Activated CD4-positive, CD25-positive, alpha-beta regulatory T cell treated with anti-CD3 and anti-CD28 coated beads, Interleukin-2, amount 50 U/mL, for 72 hours (primary cell): ENCODE data around the gene KLC1.

Experiments used
- DNase-seq: peaks from one replicate; pipeline ENCODE4 v3.0.0; 2021

KLC1 gene

GRCh38 chr14:103725001-103725682 lies 96.1 kb downstream of the KLC1 start:
- no peak for DNase-seq

DNA sequence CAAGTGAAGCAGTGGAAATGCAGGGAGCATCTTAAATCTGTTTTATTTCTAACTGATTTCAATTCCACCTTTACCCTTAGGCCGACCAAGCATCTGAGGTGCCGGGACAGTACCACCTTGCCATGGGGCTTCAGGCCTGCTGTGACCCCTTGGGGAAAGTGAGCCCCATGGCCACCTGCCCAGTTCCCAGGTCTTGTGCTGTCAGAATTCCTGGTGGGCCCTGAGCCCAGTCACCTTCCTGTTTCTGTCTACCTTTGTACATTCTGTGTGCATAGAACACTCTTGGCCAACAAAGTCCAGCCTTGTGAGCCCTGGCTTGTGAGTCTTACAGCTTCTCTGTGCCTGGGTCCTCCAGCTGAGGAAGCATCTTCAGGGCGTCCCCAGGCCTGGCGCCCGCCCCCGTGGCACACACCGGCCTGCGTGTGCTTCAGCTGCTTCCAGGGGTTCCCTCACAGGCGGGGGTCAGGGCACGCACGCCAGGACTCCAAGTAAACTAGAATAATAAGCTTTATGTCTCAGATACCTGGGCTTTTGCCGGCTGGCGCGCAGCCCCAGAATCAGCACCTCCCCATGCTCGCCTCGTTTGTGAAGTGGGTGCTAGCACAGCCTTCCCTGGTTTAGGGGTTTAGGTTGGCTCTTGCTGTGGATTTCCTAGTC lies 96.9 kb downstream of the KLC1 start:
- no peak for DNase-seq

GRCh38 chr14:103726474-103726873 lies 97.5 kb downstream of the KLC1 start:
- DNase-seq: no peak

- no peak for DNase-seq
Measured at GRCh38 chr14:103727313-103727980, 98.4 kb downstream of the KLC1 start.

DNA sequence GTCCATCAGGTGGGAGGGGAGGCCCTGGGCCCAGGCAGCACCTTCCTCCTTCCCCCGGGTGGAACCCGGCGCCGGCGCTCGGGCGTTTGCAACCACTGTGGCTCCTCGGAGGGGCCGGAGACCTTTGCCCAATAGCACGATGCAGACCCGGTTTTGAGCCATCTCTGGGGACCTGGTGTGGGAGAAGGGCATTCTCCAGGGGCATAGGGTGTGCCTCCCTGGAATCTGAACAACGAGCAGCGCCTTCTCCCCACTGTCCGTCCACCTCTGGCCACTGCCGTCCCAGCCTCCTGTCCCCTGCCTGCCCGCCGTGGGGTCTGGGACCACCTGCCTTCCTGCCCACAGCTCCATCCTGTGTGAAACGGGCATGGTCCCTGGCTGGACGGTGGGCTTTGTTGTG lies 99.1 kb downstream of the KLC1 start:
- no peak for DNase-seq

- DNase-seq: no peak
Measured at GRCh38 chr14:103728721-103729120, 99.7 kb downstream of the KLC1 start.

GRCh38 chr14:103729496-103730448 lies 100.8 kb downstream of the KLC1 start:
- DNase-seq: no peak

- no peak for DNase-seq
Measured at GRCh38 chr14:103730490-103731035, 101.6 kb downstream of the KLC1 start.

DNA sequence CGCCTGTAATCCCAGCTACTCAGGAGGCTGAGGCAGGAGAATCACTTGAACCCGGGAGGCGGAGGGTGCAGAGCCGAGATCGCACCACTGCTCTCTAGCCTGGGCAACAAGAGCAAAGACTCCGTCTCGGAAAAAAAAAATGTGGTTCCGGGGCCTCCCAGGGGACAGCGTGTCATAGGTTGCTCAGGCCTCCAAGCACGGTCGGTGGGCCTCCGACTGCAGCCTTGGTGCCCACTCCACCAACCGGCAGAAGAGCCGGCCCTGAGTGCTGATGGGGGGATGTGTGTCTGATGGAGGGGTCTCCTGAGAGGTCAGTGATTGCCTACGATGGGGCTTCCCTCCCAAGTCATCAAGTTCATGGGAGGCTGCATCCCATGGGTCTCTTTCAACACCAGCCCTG lies 102.5 kb downstream of the KLC1 start:
- DNase-seq: no peak

- no peak for DNase-seq
Measured at GRCh38 chr14:103731916-103732867, 103.2 kb downstream of the KLC1 start.

GRCh38 chr14:103732868-103733620 lies 104.0 kb downstream of the KLC1 start:
- DNase-seq: no peak

GRCh38 chr14:103733651-103734050 lies 104.6 kb downstream of the KLC1 start:
- no peak for DNase-seq

DNA sequence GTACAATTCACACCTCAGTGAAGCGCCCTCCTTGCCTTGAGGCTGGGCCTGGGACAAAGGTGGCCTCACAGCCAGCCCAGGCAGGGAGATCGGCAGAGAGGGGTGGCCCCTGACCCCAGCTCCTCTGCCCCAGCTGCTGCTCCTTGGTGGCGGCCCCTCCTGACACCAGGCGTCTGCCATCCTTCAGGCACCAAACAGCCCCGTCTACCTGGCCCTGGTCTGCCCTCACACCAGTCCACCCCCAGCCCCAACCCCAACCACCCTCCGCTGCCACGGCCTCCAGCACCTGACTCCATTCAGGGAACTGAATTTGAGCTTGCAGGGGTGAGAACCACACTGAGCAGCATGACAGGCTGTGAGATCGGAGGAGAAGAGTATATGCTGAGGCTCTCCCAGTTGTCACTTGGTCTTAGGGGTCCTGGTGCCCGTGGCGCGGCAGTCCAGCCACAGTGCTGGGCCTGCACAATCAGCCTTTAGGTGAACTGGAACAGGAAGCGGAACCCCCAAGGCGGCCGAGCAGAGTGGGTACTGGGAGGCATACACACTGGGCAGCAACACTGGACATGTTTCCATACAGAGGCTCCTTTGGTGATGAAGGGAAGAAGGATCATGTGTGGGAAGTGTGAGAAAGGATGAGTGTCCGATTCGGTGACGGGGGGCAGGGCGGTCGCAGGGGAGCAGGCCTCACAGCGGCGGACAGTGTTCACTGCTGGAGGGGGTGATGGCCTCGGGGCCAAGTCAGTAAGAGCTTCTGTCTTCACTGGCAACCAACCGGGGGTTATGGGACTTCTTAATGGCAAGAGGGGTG lies 105.3 kb downstream of the KLC1 start:
- no peak for DNase-seq

- no peak for DNase-seq
Measured at GRCh38 chr14:103735022-103735421, 106.0 kb downstream of the KLC1 start.

DNA sequence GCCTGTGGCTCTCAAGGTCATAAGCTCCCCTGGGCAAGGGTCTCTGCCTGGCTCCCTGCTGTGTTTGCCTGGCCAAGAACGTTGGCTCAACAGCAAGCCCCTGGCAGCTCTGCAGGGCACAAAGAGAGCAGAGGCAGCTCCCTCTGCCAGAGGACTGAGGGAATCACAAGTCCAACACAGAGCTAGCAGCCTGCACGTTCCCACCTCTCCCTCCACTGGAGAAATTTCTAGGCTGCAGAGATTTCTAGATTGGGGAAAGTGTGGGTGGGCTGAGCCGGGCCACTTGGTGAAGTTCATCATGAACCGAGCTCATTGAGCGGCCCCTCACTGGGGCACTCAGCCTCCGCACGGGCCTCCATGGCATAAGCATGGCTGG lies 106.4 kb downstream of the KLC1 start:
- no peak for DNase-seq

DNA sequence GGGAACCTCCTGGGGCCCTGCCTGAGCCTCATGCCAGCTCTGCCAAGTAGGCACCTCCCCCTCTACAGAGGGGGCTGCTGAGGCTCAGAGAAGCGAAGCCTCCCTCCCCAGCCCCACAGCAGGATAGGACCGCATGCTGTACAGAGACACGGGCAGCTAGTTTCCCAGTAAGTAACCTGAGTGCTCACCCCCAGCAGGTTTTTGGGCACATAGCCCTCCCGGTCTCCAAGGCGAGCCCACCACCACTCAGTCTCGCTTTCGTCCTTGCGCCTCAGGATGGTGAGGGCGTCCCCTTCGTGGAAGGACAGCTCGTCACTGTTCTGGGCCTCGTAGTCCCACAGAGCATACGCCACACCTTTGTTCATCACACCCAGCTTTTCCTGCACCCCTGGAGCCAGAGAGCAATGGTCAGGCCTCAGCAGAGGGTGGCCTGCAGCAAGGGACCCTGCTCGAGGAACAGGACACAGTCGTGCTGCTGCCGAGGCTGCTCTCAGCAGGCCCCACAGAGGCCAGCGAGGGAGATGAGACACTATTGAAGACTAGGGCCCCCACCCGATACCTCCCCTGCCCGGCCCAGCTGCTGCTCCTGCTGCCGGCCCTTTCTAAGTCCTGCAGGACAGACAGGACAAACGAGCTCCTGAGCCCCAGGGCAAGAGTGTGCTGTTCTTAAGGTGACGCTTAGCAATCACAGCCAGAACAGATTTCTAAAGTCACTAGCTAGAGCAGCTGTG lies 107.0 kb downstream of the KLC1 start:
- no peak for DNase-seq

GRCh38 chr14:103736546-103737431 lies 107.8 kb downstream of the KLC1 start:
- DNase-seq: no peak

DNA sequence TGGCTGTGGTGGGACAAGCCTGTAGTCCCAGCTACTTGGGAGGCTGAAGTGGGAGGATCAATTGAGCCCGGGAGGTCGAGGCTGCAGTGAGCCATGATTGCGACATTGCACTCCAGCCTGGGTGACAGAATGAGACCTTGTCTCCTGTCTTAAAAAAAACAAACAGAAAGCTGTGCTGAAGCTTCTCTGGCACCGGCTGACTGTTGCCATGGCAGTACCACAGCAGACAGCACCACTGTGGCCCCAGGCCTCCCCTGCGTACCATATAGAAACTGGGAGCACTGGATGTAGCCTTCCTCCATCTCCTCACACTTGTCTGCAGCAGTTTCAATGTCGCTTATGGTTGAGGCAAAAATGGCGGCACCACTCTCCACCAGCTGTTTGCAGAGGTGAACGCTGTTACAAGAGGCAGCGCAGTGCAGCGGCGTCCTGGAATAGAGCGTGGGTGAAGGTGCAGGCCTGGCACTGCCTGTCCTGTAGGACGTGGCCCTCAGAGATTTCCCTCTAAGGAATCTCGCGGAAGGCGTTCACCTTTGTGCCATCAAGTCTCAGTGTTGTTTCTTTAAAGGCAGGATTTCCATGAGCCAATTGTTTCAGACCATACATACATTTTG lies 108.5 kb downstream of the KLC1 start:
- no peak for DNase-seq
